ENCODE data around the gene FANCF. TPM values are rescaled to one million over a fixed set of nuclear protein-coding genes. Genes with fewer than 3 reads are reported as not detected.
"Not testable (repeated sequence)": the region's sequence is repeated elsewhere in the genome, so short reads cannot be mapped to it uniquely, and the experiment has no call there.

FANCF gene
- total and polyA plus RNA-seq, 3 donors from 2014 or later, result 11.3 to 14.8 (median 12.7) TPM

- intact Hi-C loops (cut with DNase I; ENCODE audit: low total_unique reads), result no loop called here
- Histone ChIP-seq H3K27ac (no peak overlapping the region), H3K4me3 (no peak overlapping the region), H3K4me1 (no peaks in the 10 kb centered on the region), H3K9me3 (no peaks in the 10 kb centered on the region), H3K36me3 (ENCODE audit: low read depth, missing control alignments) (no peaks in the 10 kb centered on the region), H3K27me3 (no peaks in the 10 kb centered on the region)
- DNase-seq, result no peak
- no peak for TF ChIP-seq POLR2A (IDR thresholded peaks at IDR 0.05)
- no peak for TF ChIP-seq CTCF (IDR thresholded peaks at IDR 0.05)
- 75 to 100% methylated on average over 1 of the region's 1 CpG for WGBS, 2 donors
These were observed 34.2 kb upstream of the FANCF start for GRCh38 chr11:22659783-22660182.

- no peaks in the 10 kb centered on the region for H3K9me3 ChIP-seq
- WGBS, 2 donors, result 45 to 62% methylated on average over 1 of the region's 1 CpG
- no peaks in the 10 kb centered on the region for H3K4me1 ChIP-seq
- TF ChIP-seq CTCF (IDR thresholded peaks at IDR 0.05) (no peak), POLR2A (IDR thresholded peaks at IDR 0.05) (no peak)
- no peaks in the 10 kb centered on the region for H3K36me3 ChIP-seq (ENCODE audit: low read depth, missing control alignments)
- no peak for DNase-seq
- H3K27ac ChIP-seq, result no peak overlapping the region
- no peaks in the 10 kb centered on the region for H3K27me3 ChIP-seq
- intact Hi-C loops (cut with DNase I; ENCODE audit: low total_unique reads), result no loop called here
- H3K4me3 ChIP-seq, result no peak overlapping the region
These were observed 31.6 kb upstream of the FANCF start for GRCh38 chr11:22657101-22657694.

- intact Hi-C loops (cut with DNase I; ENCODE audit: low total_unique reads), result no loop called here
- Histone ChIP-seq H3K9me3 (no peaks in the 10 kb centered on the region), H3K4me1 (no peaks in the 10 kb centered on the region), H3K4me3 (no peak overlapping the region), H3K36me3 (ENCODE audit: low read depth, missing control alignments) (no peaks in the 10 kb centered on the region), H3K27me3 (no peaks in the 10 kb centered on the region), H3K27ac (no peak overlapping the region)
- DNase-seq, result no peak
- TF ChIP-seq POLR2A (IDR thresholded peaks at IDR 0.05) (no peak), CTCF (IDR thresholded peaks at IDR 0.05) (no peak)
These were observed 30.5 kb upstream of the FANCF start for GRCh38 chr11:22656130-22656529.

- H3K9me3 ChIP-seq; DNase-seq; H3K4me1 ChIP-seq; intact Hi-C loops (cut with DNase I; ENCODE audit: low total_unique reads); H3K36me3 ChIP-seq (ENCODE audit: low read depth, missing control alignments); H3K27me3 ChIP-seq; H3K27ac ChIP-seq; H3K4me3 ChIP-seq: not testable (repeated sequence)
- 80 to 90% methylated on average over 2 to 15 of the region's 15 CpGs for WGBS, 2 donors
These were observed 26.7 kb upstream of the FANCF start for GRCh38 chr11:22652346-22652745.

GRCh38 chr11:22641559-22641958 is 15.9 kb upstream of the FANCF start:
- DNase-seq, result no peak
- Histone ChIP-seq H3K36me3 (ENCODE audit: low read depth, missing control alignments) (no peaks in the 10 kb centered on the region), H3K4me1 (no peaks in the 10 kb centered on the region), H3K27me3 (no peaks in the 10 kb centered on the region), H3K4me3 (no peak overlapping the region), H3K27ac (no peak overlapping the region), H3K9me3 (no peaks in the 10 kb centered on the region)
- TF ChIP-seq CTCF (IDR thresholded peaks at IDR 0.05) (no peak), POLR2A (IDR thresholded peaks at IDR 0.05) (no peak)
- intact Hi-C loops (cut with DNase I; ENCODE audit: low total_unique reads), result no loop called here

All from testis (tissue), 3 donors.